ENCODE measurements around the gene BSN. TPM values are rescaled to one million over a fixed set of nuclear protein-coding genes. Genes with fewer than 3 reads are reported as not detected.

BSN gene
- total and polyA plus RNA-seq, 3 experiments from 2014 or later = 0.33 to 0.46 TPM; not detected in 1

DNA sequence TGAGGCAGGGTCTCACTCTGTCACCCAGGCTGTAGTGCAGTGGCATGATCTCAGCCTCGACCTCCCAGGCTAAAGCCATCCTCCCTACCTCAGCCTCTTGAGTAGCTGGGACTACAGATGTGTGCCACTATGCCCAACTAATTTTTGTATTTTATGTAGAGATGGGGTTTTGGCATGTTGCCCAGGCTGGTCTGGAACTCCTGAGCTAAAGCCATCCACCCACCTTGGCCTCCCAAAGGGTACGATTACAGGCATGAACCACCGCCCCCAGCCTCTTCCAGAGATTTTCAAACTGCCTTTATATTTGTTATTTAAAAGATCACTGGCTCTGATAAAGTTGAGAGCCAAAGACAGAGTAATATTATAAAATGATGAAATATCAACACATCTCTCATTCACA, 37.3 kb downstream of the BSN start:
- H3K4me1 Mint-ChIP-seq = peaks cover 0 to 3% (median 0%) of the 10 kb centered on the region in 3 donors
- H3K27me3 ChIP-seq (ENCODE audit: insufficient read depth, low read length, poor library complexity, severe bottlenecking) = no peaks in the 10 kb centered on the region

DNA sequence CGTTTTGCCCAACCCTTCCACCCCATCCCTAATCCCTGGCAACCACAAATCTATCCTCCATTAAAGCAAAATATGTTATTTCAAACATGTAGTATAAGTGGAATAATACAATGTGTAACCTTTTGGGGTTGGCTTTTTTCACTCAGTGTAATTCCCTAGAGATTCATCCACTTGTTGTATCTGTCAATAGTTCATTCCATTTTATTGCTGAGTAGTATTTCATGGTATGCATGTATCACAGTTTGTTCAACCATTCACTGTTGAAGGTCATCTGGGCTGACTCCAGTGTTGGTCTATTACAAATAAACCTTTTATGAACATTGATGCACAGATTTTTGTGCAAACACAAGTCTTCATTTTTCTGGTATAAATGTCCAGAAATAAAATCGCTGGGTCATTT, 38.8 kb downstream of the BSN start:
- Mint-ChIP-seq H3K4me1 (no peaks in the 10 kb centered on the region), H3K27ac (no peak overlapping the region), H3K4me3 (no peak overlapping the region), H3K9me3 (no peaks in the 10 kb centered on the region), H3K36me3 (no peaks in the 10 kb centered on the region), H3K27me3 (peaks cover 2 to 6% of the 10 kb centered on the region in 2 donors)
- ChIA-PET POLR2A (no interaction called here), CTCF (no interaction called here)
- no peaks in the 10 kb centered on the region for H3K4me1 ChIP-seq (ENCODE audit: insufficient read depth, low read length)
- no peak overlapping the region for H3K27ac ChIP-seq (ENCODE audit: low read depth, low read length)
- no peaks in the 10 kb centered on the region for H3K36me3 ChIP-seq (ENCODE audit: insufficient read depth, low read length)
- H3K9me3 ChIP-seq (ENCODE audit: low read length) = no peaks in the 10 kb centered on the region
- H3K4me3 ChIP-seq (ENCODE audit: low read length) = no peak overlapping the region
- H3K27me3 ChIP-seq (ENCODE audit: insufficient read depth, low read length, poor library complexity, severe bottlenecking) = no peaks in the 10 kb centered on the region
- DNase-seq = no peak

More for the DNA sequence above, 37.3 kb downstream of the BSN start:
- Mint-ChIP-seq H3K27me3 (peaks cover 2 to 3% of the 10 kb centered on the region in 2 donors), H3K36me3 (no peaks in the 10 kb centered on the region), H3K27ac (no peak overlapping the region), H3K4me3 (no peak overlapping the region), H3K9me3 (no peaks in the 10 kb centered on the region)
- ChIA-PET CTCF (no interaction called here), POLR2A (no interaction called here)
- H3K4me1 ChIP-seq (ENCODE audit: insufficient read depth, low read length) = no peaks in the 10 kb centered on the region
- H3K36me3 ChIP-seq (ENCODE audit: insufficient read depth, low read length) = no peaks in the 10 kb centered on the region
- H3K9me3 ChIP-seq (ENCODE audit: low read length) = no peaks in the 10 kb centered on the region
- no peak for DNase-seq
- no peak overlapping the region for H3K27ac ChIP-seq (ENCODE audit: low read depth, low read length)
- H3K4me3 ChIP-seq (ENCODE audit: low read length) = no peak overlapping the region

DNA sequence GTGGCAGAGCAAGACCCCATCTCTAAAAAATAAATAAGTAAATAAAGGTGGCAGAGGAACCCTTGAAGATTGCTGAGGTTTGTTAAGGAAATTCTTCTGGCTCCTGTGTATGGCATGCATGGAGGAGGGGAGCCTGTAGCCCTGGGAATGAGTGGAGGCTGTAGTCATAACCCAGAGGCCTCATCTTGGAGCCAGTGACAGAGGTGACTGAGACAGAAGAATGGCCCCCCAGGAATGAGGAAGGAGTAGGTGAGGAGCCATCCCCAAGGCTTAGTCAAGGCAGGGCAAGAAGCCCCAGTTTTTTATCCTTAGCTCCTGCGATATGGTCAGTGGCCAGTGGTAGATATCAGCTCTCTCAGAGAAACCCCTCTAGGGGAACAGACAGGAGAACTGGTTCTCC, 46.5 kb downstream of the BSN start:
- Mint-ChIP-seq H3K9me3 (no peaks in the 10 kb centered on the region), H3K4me3 (no peak overlapping the region), H3K27ac (peak overlapping the region in 1 of 8 donors; percentile 86), H3K4me1 (peaks cover 17 to 23% (median 19%) of the 10 kb centered on the region in 3 donors), H3K27me3 (peaks cover 0 to 3% of the 10 kb centered on the region in 2 donors), H3K36me3 (no peaks in the 10 kb centered on the region)
- ChIA-PET CTCF (interaction anchor here (2.7 kb wide), 1 partner anchor 61 kb away, joined by 7 read pairs; no protein-coding TSS in a partner anchor), POLR2A (no interaction called here)
- DNase-seq = no peak
- H3K4me1 ChIP-seq (ENCODE audit: insufficient read depth, low read length) = peaks cover 13% of the 10 kb centered on the region
- no peaks in the 10 kb centered on the region for H3K36me3 ChIP-seq (ENCODE audit: insufficient read depth, low read length)
- no peaks in the 10 kb centered on the region for H3K27me3 ChIP-seq (ENCODE audit: insufficient read depth, low read length, poor library complexity, severe bottlenecking)
- H3K27ac ChIP-seq (ENCODE audit: low read depth, low read length) = no peak overlapping the region
- H3K4me3 ChIP-seq (ENCODE audit: low read length) = no peak overlapping the region
- H3K9me3 ChIP-seq (ENCODE audit: low read length) = no peaks in the 10 kb centered on the region

DNA sequence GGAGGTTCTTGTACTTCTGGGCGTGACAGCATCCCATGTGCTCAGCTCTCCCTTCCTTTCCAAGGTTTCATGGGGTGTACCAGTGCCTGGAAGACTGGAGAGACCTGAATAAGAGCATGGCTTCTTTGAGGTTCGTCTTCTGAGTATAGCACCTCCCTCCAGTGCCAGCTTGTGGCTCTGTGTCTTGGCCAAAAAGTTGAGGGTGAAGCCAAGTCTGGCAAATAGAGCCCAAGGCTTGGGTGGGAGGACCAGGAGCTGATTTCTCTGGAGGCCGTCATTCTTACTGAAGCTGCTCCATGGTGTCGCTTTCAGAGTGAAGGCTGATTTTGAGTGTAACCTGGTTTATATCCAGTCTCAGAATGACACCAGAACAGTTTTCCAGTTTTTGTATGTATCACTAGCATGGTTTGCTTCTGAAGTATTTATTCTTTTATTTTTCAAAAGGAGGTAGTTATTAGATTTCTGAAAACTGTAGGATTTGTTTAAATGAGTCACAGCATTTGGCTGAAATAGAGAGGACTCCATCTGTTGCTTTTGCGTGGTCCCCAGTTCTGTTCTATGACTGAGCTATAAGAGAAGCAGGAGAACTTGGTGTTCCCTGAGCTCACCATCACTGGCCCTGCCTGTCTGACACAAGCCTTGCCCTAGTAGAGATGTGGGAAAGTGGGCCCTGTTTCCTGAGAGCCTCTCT, 47.2 kb downstream of the BSN start:
- Histone ChIP-seq H3K27ac (ENCODE audit: low read depth, low read length) (no peak overlapping the region), H3K9me3 (ENCODE audit: low read length) (no peaks in the 10 kb centered on the region), H3K4me3 (ENCODE audit: low read length) (no peak overlapping the region), H3K4me1 (ENCODE audit: insufficient read depth, low read length) (peaks cover 13% of the 10 kb centered on the region), H3K36me3 (ENCODE audit: insufficient read depth, low read length) (no peaks in the 10 kb centered on the region), H3K27me3 (ENCODE audit: insufficient read depth, low read length, poor library complexity, severe bottlenecking) (no peaks in the 10 kb centered on the region)
- peak overlapping the region in 3 of 8 donors; percentile 3 to 88 (median 9) for H3K27ac Mint-ChIP-seq
- H3K9me3 Mint-ChIP-seq = no peaks in the 10 kb centered on the region
- CTCF ChIA-PET = interaction anchor here (0.5 to 2.7 kb wide), 3 partner anchors 62 to 367 kb away, joined by 3 to 8 read pairs (median 7); no protein-coding TSS in a partner anchor
- POLR2A ChIA-PET = no interaction called here
- H3K27me3 Mint-ChIP-seq = peaks cover 0 to 3% of the 10 kb centered on the region in 2 donors
- DNase-seq = no peak
- no peak overlapping the region for H3K4me3 Mint-ChIP-seq
- H3K36me3 Mint-ChIP-seq = no peaks in the 10 kb centered on the region
- H3K4me1 Mint-ChIP-seq = peaks cover 17 to 23% (median 19%) of the 10 kb centered on the region in 3 donors

DNA sequence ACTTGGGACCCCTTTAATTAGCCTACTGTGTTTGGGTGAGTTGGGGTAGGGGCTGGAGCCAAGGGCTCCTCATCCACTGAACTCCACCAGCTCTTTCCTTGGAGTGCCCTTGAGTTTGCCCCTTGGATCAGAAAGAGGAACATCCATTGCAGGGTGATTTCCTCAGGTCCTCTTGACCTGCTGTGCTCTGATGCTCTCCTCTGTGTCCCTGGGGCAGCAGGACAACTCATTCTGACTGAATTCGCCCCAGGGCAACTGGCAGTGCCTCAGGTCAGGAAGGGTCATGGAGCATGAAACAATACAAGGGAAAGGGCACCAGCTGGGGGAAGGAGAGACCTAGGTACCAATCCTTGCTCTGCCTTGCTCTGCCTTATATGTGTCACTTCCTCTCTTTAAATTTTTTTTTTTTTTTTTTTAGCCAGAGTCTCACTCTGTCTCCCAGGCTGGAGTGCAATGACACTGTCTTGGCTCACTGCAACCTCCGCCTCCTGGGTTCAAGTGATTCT, 47.8 kb downstream of the BSN start:
- Mint-ChIP-seq H3K4me1 (peaks cover 17 to 23% (median 19%) of the 10 kb centered on the region in 3 donors), H3K27me3 (peaks cover 0 to under 1% of the 10 kb centered on the region in 2 donors), H3K36me3 (no peaks in the 10 kb centered on the region), H3K27ac (peak overlapping the region in 2 of 8 donors; percentile 47 to 88), H3K4me3 (no peak overlapping the region), H3K9me3 (no peaks in the 10 kb centered on the region)
- peaks cover 13% of the 10 kb centered on the region for H3K4me1 ChIP-seq (ENCODE audit: insufficient read depth, low read length)
- ChIA-PET POLR2A (no interaction called here), CTCF (interaction anchor here (0.5 to 2.7 kb wide), 4 partner anchors 63 to 367 kb away, joined by 3 to 8 read pairs (median 5); no protein-coding TSS in a partner anchor)
- no peaks in the 10 kb centered on the region for H3K36me3 ChIP-seq (ENCODE audit: insufficient read depth, low read length)
- no peak overlapping the region for H3K4me3 ChIP-seq (ENCODE audit: low read length)
- H3K27ac ChIP-seq (ENCODE audit: low read depth, low read length) = no peak overlapping the region
- H3K27me3 ChIP-seq (ENCODE audit: insufficient read depth, low read length, poor library complexity, severe bottlenecking) = no peaks in the 10 kb centered on the region
- H3K9me3 ChIP-seq (ENCODE audit: low read length) = no peaks in the 10 kb centered on the region
- no peak for DNase-seq

DNA sequence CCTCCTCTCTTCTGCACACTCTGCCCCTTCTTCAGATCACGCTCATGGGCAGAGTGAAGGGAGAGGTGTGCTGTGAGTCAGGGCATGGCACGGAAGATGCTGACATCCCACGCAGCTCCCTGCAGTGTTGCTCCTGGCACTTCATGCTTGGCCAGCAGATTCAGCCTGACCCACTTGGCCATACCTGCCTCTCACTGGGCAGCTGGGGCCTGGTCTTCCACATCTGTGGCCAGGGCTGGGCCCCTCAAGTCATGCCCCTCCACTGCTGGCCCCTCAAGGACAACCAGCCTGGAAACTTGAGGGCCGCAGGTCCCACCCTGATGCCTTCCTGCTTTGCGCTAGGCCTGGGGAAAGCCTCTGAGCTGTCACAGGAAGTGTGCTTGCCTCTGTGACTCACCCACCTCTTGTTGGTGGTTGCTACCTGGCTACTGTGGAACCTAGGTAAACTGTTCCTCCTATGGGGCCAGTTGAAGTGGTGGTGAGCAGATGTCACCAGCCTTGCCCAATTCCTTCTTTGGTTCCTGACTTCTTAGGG, 48.7 kb downstream of the BSN start:
- Histone ChIP-seq H3K27ac (ENCODE audit: low read depth, low read length) (no peak overlapping the region), H3K4me3 (ENCODE audit: low read length) (no peak overlapping the region), H3K4me1 (ENCODE audit: insufficient read depth, low read length) (peaks cover 13% of the 10 kb centered on the region), H3K27me3 (ENCODE audit: insufficient read depth, low read length, poor library complexity, severe bottlenecking) (no peaks in the 10 kb centered on the region), H3K36me3 (ENCODE audit: insufficient read depth, low read length) (no peaks in the 10 kb centered on the region), H3K9me3 (ENCODE audit: low read length) (no peaks in the 10 kb centered on the region)
- Mint-ChIP-seq H3K27me3 (no peaks in the 10 kb centered on the region), H3K36me3 (no peaks in the 10 kb centered on the region), H3K9me3 (no peaks in the 10 kb centered on the region), H3K4me3 (peak overlapping the region in 4 of 7 donors; percentile 4 to 49 (median 26)), H3K27ac (peak overlapping the region; percentile 58 to 94 (median 82)), H3K4me1 (peaks cover 17 to 23% (median 19%) of the 10 kb centered on the region in 3 donors)
- POLR2A ChIA-PET = interaction anchor here (0.6 kb wide), 1 partner anchor 49 kb away, joined by 3 read pairs; the partner anchor contains the start of gene BSN
- CTCF ChIA-PET = interaction anchor here (0.6 to 2.7 kb wide), 4 partner anchors 64 to 75 kb away, joined by 3 to 8 read pairs (median 5); no protein-coding TSS in a partner anchor
- peak; percentile 24 to 76 (median 32) for DNase-seq

DNA sequence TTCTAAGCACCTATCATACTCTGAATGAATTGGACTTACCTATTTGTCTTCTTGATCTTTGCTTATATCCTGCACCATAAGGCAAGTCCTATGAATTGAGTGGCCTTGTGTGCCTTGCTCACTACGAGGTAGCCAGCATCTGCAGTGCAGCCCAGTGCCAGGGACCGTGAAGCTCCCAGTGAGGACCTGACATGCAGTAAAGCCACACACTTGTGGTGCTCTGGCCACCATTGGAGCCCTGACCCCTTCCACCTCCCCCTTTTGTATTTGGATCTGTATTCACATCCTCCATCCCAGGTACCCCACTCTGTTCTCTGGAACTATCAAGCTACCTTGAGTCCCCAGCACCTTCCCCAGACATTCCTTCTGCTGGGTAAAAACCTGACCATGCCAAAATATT, 52.1 kb downstream of the BSN start:
- Histone ChIP-seq H3K4me1 (ENCODE audit: insufficient read depth, low read length) (peaks cover 13% of the 10 kb centered on the region), H3K27me3 (ENCODE audit: insufficient read depth, low read length, poor library complexity, severe bottlenecking) (no peaks in the 10 kb centered on the region), H3K9me3 (ENCODE audit: low read length) (no peaks in the 10 kb centered on the region), H3K4me3 (ENCODE audit: low read length) (no peak overlapping the region), H3K27ac (ENCODE audit: low read depth, low read length) (no peak overlapping the region), H3K36me3 (ENCODE audit: insufficient read depth, low read length) (no peaks in the 10 kb centered on the region)
- DNase-seq = no peak
- no peaks in the 10 kb centered on the region for H3K27me3 Mint-ChIP-seq
- ChIA-PET POLR2A (no interaction called here), CTCF (no interaction called here)
- H3K9me3 Mint-ChIP-seq = no peaks in the 10 kb centered on the region
- peaks cover 17 to 23% (median 19%) of the 10 kb centered on the region in 3 donors for H3K4me1 Mint-ChIP-seq
- H3K27ac Mint-ChIP-seq = no peak overlapping the region
- no peaks in the 10 kb centered on the region for H3K36me3 Mint-ChIP-seq
- no peak overlapping the region for H3K4me3 Mint-ChIP-seq

DNA sequence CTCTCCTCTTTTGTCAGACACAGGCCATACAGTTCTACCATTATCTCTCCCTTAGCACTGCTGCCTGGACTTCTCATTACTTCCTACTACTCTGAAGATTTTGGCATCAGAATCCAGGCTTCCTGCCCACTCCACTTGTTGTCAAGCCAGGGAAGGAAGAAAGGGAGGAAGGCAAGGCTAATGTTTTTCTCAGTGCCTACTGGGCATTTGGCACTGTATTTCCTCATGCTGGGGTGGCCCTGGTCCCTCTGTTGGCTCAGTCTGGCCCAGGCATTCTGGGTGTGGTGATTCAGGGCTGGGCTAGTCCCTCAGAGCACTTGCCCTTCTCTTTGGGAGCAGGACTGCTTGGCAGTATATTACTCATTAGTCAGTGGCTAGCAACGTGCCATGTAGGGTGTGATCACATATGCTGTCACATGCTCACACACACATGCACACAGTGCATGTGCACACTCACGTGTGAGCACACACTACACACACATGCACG, 52.9 kb downstream of the BSN start:
- peaks cover 0 to under 1% (median 0%) of the 10 kb centered on the region in 5 donors for H3K9me3 Mint-ChIP-seq
- H3K4me1 Mint-ChIP-seq = peaks cover 17 to 20% (median 19%) of the 10 kb centered on the region in 3 donors
- no peaks in the 10 kb centered on the region for H3K27me3 Mint-ChIP-seq
- Histone ChIP-seq H3K4me1 (ENCODE audit: insufficient read depth, low read length) (peaks cover 13% of the 10 kb centered on the region), H3K9me3 (ENCODE audit: low read length) (no peaks in the 10 kb centered on the region), H3K27me3 (ENCODE audit: insufficient read depth, low read length, poor library complexity, severe bottlenecking) (no peaks in the 10 kb centered on the region), H3K4me3 (ENCODE audit: low read length) (no peak overlapping the region), H3K27ac (ENCODE audit: low read depth, low read length) (no peak overlapping the region), H3K36me3 (ENCODE audit: insufficient read depth, low read length) (no peaks in the 10 kb centered on the region)
- DNase-seq = no peak
- H3K36me3 Mint-ChIP-seq = peaks cover 0 to under 1% (median 0%) of the 10 kb centered on the region in 3 donors
- ChIA-PET POLR2A (no interaction called here), CTCF (no interaction called here)
- no peak overlapping the region for H3K27ac Mint-ChIP-seq
- H3K4me3 Mint-ChIP-seq = no peak overlapping the region

Data from CD8-positive, alpha-beta memory T cell (primary cell).